Osteoblast (primary cell): ENCODE measurements around the gene NR3C2. TPM values are rescaled to one million over a fixed set of nuclear protein-coding genes. Genes with fewer than 3 reads are reported as not detected.

Source experiments
- DNase-seq: peaks from one replicate; pipeline ENCODE4 v3.0.0; 2011; ENCODE audit warnings: low spot score, mixed read lengths; ENCODE audit not compliant: insufficient read length; ENCODE audit errors: missing footprints
- H2AFZ ChIP-seq: 2 replicates; pipeline ENCODE4 v1.6.0; 2011; ENCODE audit warnings: mild to moderate bottlenecking, low read length
- H3K27ac ChIP-seq: 2 replicates; pipeline ENCODE4 v1.5.1; 2011; ENCODE audit warnings: mild to moderate bottlenecking, low read depth, low read length, moderate library complexity
- H3K27me3 ChIP-seq: 2 replicates; pipeline ENCODE4 v1.6.0; 2012; ENCODE audit warnings: mild to moderate bottlenecking, control low read depth, inconsistent platforms, low read length, moderate library complexity; ENCODE audit not compliant: insufficient read depth
- H3K36me3 ChIP-seq: 2 replicates; pipeline ENCODE4 v1.5.1; 2011; ENCODE audit warnings: mild to moderate bottlenecking, low read length, control low read depth, moderate library complexity; ENCODE audit not compliant: insufficient read depth
- H3K4me1 ChIP-seq: 2 replicates; pipeline ENCODE4 v1.5.1; 2011; ENCODE audit warnings: mild to moderate bottlenecking, low read length, control low read depth, moderate library complexity; ENCODE audit not compliant: insufficient read depth
- H3K4me2 ChIP-seq: 2 replicates; pipeline ENCODE4 v1.6.0; 2011; ENCODE audit warnings: mild to moderate bottlenecking, low read length; ENCODE audit not compliant: insufficient read depth
- H3K4me3 ChIP-seq: fragments of 200-600 bp; sonication (generic); 3 replicates; pipeline ENCODE4 v1.5.1; 2012; ENCODE audit warnings: mild to moderate bottlenecking, low read length, inconsistent platforms; ENCODE audit not compliant: insufficient read depth
- H3K79me2 ChIP-seq: 2 replicates; pipeline ENCODE4 v1.6.0; 2012; ENCODE audit warnings: mild to moderate bottlenecking, low read length, control low read depth, inconsistent platforms; ENCODE audit not compliant: insufficient read depth
- H3K9me3 ChIP-seq: 2 replicates; pipeline ENCODE4 v1.5.1; 2011; ENCODE audit warnings: low read depth, low read length, control low read depth
- H4K20me1 ChIP-seq: 2 replicates; pipeline ENCODE4 v1.6.0; 2012; ENCODE audit warnings: mild to moderate bottlenecking, low read length, control low read depth; ENCODE audit not compliant: insufficient read depth
- total RNA-seq: library from RNA; depleted of rRNA; stranded (reverse); fragments of >200 nt; gene quantifications from 2 replicates; pipeline ENCODE4 v1.2.3, GENCODE V29; 2012
- TF ChIP-seq, protein P1 (sequence below): IDR thresholded peaks from 2 replicates; pipeline ENCODE4 v1.5.1; 2011; ENCODE audit warnings: mild to moderate bottlenecking, low read depth, low read length, moderate library complexity; ENCODE audit errors: extremely low read depth

Gene NR3C2
- total RNA-seq, 1 donor: 0.72 TPM

- no peak overlapping the region for H3K27ac ChIP-seq
- H3K79me2 ChIP-seq: no peaks in the 10 kb centered on the region
- H3K36me3 ChIP-seq: no peaks in the 10 kb centered on the region
- no peak for DNase-seq
- H3K4me3 ChIP-seq: no peak overlapping the region
- no peaks in the 10 kb centered on the region for H4K20me1 ChIP-seq
- TF ChIP-seq, protein P1, sequence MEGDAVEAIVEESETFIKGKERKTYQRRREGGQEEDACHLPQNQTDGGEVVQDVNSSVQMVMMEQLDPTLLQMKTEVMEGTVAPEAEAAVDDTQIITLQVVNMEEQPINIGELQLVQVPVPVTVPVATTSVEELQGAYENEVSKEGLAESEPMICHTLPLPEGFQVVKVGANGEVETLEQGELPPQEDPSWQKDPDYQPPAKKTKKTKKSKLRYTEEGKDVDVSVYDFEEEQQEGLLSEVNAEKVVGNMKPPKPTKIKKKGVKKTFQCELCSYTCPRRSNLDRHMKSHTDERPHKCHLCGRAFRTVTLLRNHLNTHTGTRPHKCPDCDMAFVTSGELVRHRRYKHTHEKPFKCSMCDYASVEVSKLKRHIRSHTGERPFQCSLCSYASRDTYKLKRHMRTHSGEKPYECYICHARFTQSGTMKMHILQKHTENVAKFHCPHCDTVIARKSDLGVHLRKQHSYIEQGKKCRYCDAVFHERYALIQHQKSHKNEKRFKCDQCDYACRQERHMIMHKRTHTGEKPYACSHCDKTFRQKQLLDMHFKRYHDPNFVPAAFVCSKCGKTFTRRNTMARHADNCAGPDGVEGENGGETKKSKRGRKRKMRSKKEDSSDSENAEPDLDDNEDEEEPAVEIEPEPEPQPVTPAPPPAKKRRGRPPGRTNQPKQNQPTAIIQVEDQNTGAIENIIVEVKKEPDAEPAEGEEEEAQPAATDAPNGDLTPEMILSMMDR: no peak
- no peaks in the 10 kb centered on the region for H3K9me3 ChIP-seq
- no peak overlapping the region for H2AFZ ChIP-seq
- no peaks in the 10 kb centered on the region for H3K4me1 ChIP-seq
- no peaks in the 10 kb centered on the region for H3K27me3 ChIP-seq
- H3K4me2 ChIP-seq: no peak overlapping the region
Measured at GRCh38 chr4:148305751-148306150, 136.5 kb downstream of the NR3C2 start.

- no peaks in the 10 kb centered on the region for H3K9me3 ChIP-seq
- DNase-seq: no peak
- H2AFZ ChIP-seq: no peak overlapping the region
- no peaks in the 10 kb centered on the region for H3K27me3 ChIP-seq
- H3K27ac ChIP-seq: no peak overlapping the region
- H4K20me1 ChIP-seq: no peaks in the 10 kb centered on the region
- H3K79me2 ChIP-seq: no peaks in the 10 kb centered on the region
- no peak overlapping the region for H3K4me3 ChIP-seq
- no peaks in the 10 kb centered on the region for H3K4me1 ChIP-seq
- no peak overlapping the region for H3K4me2 ChIP-seq
- TF ChIP-seq, protein P1: no peak
- no peaks in the 10 kb centered on the region for H3K36me3 ChIP-seq
Measured at GRCh38 chr4:148302416-148302815, 139.8 kb downstream of the NR3C2 start.

DNA sequence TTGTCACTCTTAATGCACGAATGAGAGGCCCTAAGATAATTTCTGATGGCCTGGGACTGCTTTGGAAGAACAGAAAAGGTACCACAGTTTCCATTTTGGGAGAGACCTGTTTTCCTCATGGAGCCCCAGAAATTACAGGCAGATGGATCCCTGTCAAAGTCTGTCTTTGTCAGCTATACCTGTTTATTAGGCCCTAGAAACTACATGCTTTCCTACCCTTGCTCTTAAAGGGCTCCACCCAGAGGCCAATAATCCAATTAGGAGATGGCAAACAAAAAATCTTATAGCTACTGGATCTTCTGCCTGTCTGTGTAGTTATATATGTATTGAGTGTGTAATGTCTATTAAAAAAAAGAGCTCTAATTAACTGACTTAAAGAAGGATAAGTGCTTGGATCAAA is 141.3 kb downstream of the NR3C2 start:
- H3K79me2 ChIP-seq: no peaks in the 10 kb centered on the region
- no peaks in the 10 kb centered on the region for H3K9me3 ChIP-seq
- no peak overlapping the region for H3K4me3 ChIP-seq
- TF ChIP-seq, protein P1: no peak
- H3K27ac ChIP-seq: no peak overlapping the region
- H3K4me2 ChIP-seq: no peak overlapping the region
- DNase-seq: no peak
- H2AFZ ChIP-seq: no peak overlapping the region
- H3K27me3 ChIP-seq: no peaks in the 10 kb centered on the region
- no peaks in the 10 kb centered on the region for H4K20me1 ChIP-seq
- H3K36me3 ChIP-seq: no peaks in the 10 kb centered on the region
- no peaks in the 10 kb centered on the region for H3K4me1 ChIP-seq

DNA sequence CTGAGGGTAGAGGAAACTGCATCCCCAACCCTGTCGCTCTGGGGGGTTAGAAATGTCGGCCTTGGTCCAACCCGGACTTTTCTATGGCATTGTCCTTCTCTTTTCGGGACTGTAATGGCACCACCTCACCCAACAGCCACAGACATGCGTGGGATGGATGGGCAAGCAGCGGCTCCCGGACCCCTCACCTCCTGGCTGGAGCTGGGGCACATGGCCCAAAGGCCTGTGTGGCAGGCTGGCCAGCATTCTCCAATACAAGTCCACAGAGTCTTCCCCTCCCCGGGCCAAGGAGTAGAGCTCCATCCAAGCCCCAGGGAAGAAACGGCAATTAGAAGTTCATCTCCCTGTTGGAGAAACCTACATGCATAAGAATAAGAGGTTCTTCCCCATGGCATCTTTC is 142.9 kb downstream of the NR3C2 start:
- TF ChIP-seq, protein P1: no peak
- Histone ChIP-seq H3K79me2 (no peaks in the 10 kb centered on the region), H3K4me1 (no peaks in the 10 kb centered on the region), H3K9me3 (no peaks in the 10 kb centered on the region), H3K27ac (no peak overlapping the region), H2AFZ (no peak overlapping the region), H3K4me2 (no peak overlapping the region), H3K36me3 (no peaks in the 10 kb centered on the region), H3K27me3 (no peaks in the 10 kb centered on the region), H3K4me3 (no peak overlapping the region), H4K20me1 (no peaks in the 10 kb centered on the region)
- no peak for DNase-seq
